Muscle layer of duodenum (tissue), 2 donors: ENCODE measurements around the gene PRKCA.

Experiments used
- H3K27ac ChIP-seq: one replicate; pipeline ENCODE4 v1.7.0; 2013; ENCODE audit warnings: mild to moderate bottlenecking, low read length
- H3K27me3 ChIP-seq: one replicate; pipeline ENCODE4 v1.7.0; 2013; ENCODE audit warnings: low read depth, mild to moderate bottlenecking, control low read depth, low read length
- H3K36me3 ChIP-seq, 2 donors: one replicate each; pipeline ENCODE4 v1.7.0; 2013; ENCODE audit warnings: low read length in 2 of 2, control low read depth in 1 of 2, mild to moderate bottlenecking in 1 of 2; ENCODE audit not compliant: insufficient read depth in 2 of 2, control insufficient read depth in 1 of 2
- H3K4me1 ChIP-seq, 2 donors: one replicate each; pipeline ENCODE4 v1.7.0; 2013; ENCODE audit warnings: low read length in 2 of 2, mild to moderate bottlenecking in 2 of 2, control low read depth in 1 of 2, moderate library complexity in 1 of 2; ENCODE audit not compliant: insufficient read depth in 2 of 2, control insufficient read depth in 1 of 2
- H3K4me3 ChIP-seq, 2 donors: one replicate each; pipeline ENCODE4 v1.7.0; 2013; ENCODE audit warnings: low read length in 2 of 2, low read depth in 1 of 2, mild to moderate bottlenecking in 1 of 2
- H3K9me3 ChIP-seq, 2 donors: one replicate each; pipeline ENCODE4 v1.7.0; 2013; ENCODE audit warnings: low read length in 2 of 2, control low read depth in 1 of 2, mild to moderate bottlenecking in 1 of 2; ENCODE audit not compliant: control insufficient read depth in 1 of 2
- donor health status: healthy.

Gene PRKCA

GRCh38 chr17:66531851-66532295, 229.5 kb downstream of the PRKCA start:
- H3K9me3 ChIP-seq: no peaks in the 10 kb centered on the region
- no peak overlapping the region for H3K27ac ChIP-seq
- H3K36me3 ChIP-seq: no peaks in the 10 kb centered on the region
- no peaks in the 10 kb centered on the region for H3K27me3 ChIP-seq
- H3K4me1 ChIP-seq: peaks cover 0 to 30% of the 10 kb centered on the region in 2 donors
- no peak overlapping the region for H3K4me3 ChIP-seq

- peak overlapping the region; percentile 24 for H3K27ac ChIP-seq
- no peaks in the 10 kb centered on the region for H3K27me3 ChIP-seq
- H3K36me3 ChIP-seq: no peaks in the 10 kb centered on the region
- H3K4me1 ChIP-seq: peaks cover 0 to 30% of the 10 kb centered on the region in 2 donors
- H3K4me3 ChIP-seq: peak overlapping the region in 1 of 2 donors; percentile 40
- no peaks in the 10 kb centered on the region for H3K9me3 ChIP-seq
Measured at GRCh38 chr17:66533572-66533971, 231.2 kb downstream of the PRKCA start.

- H3K9me3 ChIP-seq: no peaks in the 10 kb centered on the region
- H3K4me3 ChIP-seq: peak overlapping the region in 1 of 2 donors; percentile 40
- no peaks in the 10 kb centered on the region for H3K36me3 ChIP-seq
- peaks cover 0 to 30% of the 10 kb centered on the region in 2 donors for H3K4me1 ChIP-seq
- H3K27me3 ChIP-seq: no peaks in the 10 kb centered on the region
- peak overlapping the region; percentile 24 for H3K27ac ChIP-seq
Measured at GRCh38 chr17:66533986-66534385, 231.6 kb downstream of the PRKCA start.

- Histone ChIP-seq H3K4me3 (no peak overlapping the region), H3K27me3 (no peaks in the 10 kb centered on the region), H3K27ac (no peak overlapping the region), H3K4me1 (peaks cover 0 to 38% of the 10 kb centered on the region in 2 donors), H3K36me3 (no peaks in the 10 kb centered on the region), H3K9me3 (no peaks in the 10 kb centered on the region)
Measured at GRCh38 chr17:66535611-66536010, 233.2 kb downstream of the PRKCA start.

- Histone ChIP-seq H3K36me3 (no peaks in the 10 kb centered on the region), H3K27me3 (no peaks in the 10 kb centered on the region), H3K4me1 (peaks cover 0 to 39% of the 10 kb centered on the region in 2 donors), H3K27ac (no peak overlapping the region), H3K4me3 (no peak overlapping the region), H3K9me3 (no peaks in the 10 kb centered on the region)
Measured at GRCh38 chr17:66537502-66537901, 235.1 kb downstream of the PRKCA start.

- Histone ChIP-seq H3K4me3 (no peak overlapping the region), H3K36me3 (no peaks in the 10 kb centered on the region), H3K4me1 (peaks cover 0 to 27% of the 10 kb centered on the region in 2 donors), H3K27ac (peak overlapping the region; percentile 9), H3K27me3 (no peaks in the 10 kb centered on the region), H3K9me3 (no peaks in the 10 kb centered on the region)
Measured at GRCh38 chr17:66538776-66539175, 236.4 kb downstream of the PRKCA start.

- H3K36me3 ChIP-seq: no peaks in the 10 kb centered on the region
- no peaks in the 10 kb centered on the region for H3K27me3 ChIP-seq
- peak overlapping the region; percentile 52 for H3K27ac ChIP-seq
- peaks cover 0 to 23% of the 10 kb centered on the region in 2 donors for H3K4me1 ChIP-seq
- H3K4me3 ChIP-seq: no peak overlapping the region
- no peaks in the 10 kb centered on the region for H3K9me3 ChIP-seq
Measured at GRCh38 chr17:66540131-66540781, 237.8 kb downstream of the PRKCA start.

- H3K4me3 ChIP-seq: no peak overlapping the region
- H3K4me1 ChIP-seq: peaks cover 0 to 23% of the 10 kb centered on the region in 2 donors
- no peaks in the 10 kb centered on the region for H3K36me3 ChIP-seq
- peak overlapping the region; percentile 52 for H3K27ac ChIP-seq
- H3K9me3 ChIP-seq: peaks cover 0 to 3% of the 10 kb centered on the region in 2 donors
- H3K27me3 ChIP-seq: no peaks in the 10 kb centered on the region
Measured at GRCh38 chr17:66541461-66542128, 239.2 kb downstream of the PRKCA start.

- H3K9me3 ChIP-seq: peaks cover 0 to 3% of the 10 kb centered on the region in 2 donors
- peaks cover 0 to 23% of the 10 kb centered on the region in 2 donors for H3K4me1 ChIP-seq
- H3K27ac ChIP-seq: peak overlapping the region; percentile 32
- H3K4me3 ChIP-seq: no peak overlapping the region
- no peaks in the 10 kb centered on the region for H3K27me3 ChIP-seq
- H3K36me3 ChIP-seq: no peaks in the 10 kb centered on the region
Measured at GRCh38 chr17:66542129-66542966, 239.9 kb downstream of the PRKCA start.

GRCh38 chr17:66542967-66543520, 240.6 kb downstream of the PRKCA start:
- Histone ChIP-seq H3K27ac (no peak overlapping the region), H3K9me3 (peaks cover 0 to 3% of the 10 kb centered on the region in 2 donors), H3K4me1 (peaks cover 0 to 23% of the 10 kb centered on the region in 2 donors), H3K36me3 (no peaks in the 10 kb centered on the region), H3K27me3 (no peaks in the 10 kb centered on the region), H3K4me3 (no peak overlapping the region)

GRCh38 chr17:66543526-66543925, 241.1 kb downstream of the PRKCA start:
- no peaks in the 10 kb centered on the region for H3K27me3 ChIP-seq
- no peaks in the 10 kb centered on the region for H3K36me3 ChIP-seq
- peaks cover 0 to 3% of the 10 kb centered on the region in 2 donors for H3K9me3 ChIP-seq
- H3K4me3 ChIP-seq: no peak overlapping the region
- H3K27ac ChIP-seq: no peak overlapping the region
- peaks cover 0 to 28% of the 10 kb centered on the region in 2 donors for H3K4me1 ChIP-seq
